Dermis microvascular lymphatic vessel endothelial cell (primary cell): ENCODE measurements around the gene LRRC1. TPM values are rescaled to one million over a fixed set of nuclear protein-coding genes. Genes with fewer than 3 reads are reported as not detected.

Source experiments
- DNase-seq, 2 donors: peaks; one replicate each; pipeline versions ENCODE4 v3.0.0 to v3.0.0-alpha.2; 2010; ENCODE audit warnings: low read depth in 2 of 2
- total RNA-seq: library from RNA; depleted of rRNA; stranded (reverse); fragments of >200 nt; gene quantifications from 2 replicates; pipeline ENCODE4 v1.2.1, GENCODE V29; 2014

LRRC1 gene
- total RNA-seq, 1 donor from 2014 or later, result 40.2 TPM

DNA sequence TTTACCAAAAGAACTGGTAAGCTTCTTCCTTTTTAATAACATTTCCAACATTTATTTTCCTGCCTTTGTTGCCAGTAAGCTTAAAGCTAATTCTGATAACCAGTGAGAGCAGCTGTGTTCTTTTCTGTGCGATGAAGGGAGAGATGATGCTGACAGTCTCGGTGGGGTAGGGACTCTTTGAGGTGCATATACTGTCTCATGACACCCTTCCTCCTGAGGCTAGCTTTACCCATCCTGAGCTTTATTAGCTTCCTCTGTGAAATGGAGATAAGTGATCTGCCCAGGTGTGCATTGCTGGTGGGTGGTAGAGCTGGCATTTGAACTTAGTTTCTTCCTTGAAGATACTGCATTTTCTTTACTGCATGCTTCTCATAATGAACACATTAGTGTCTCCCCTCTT lies 92.5 kb downstream of the LRRC1 start:
- DNase-seq, result no peak

GRCh38 chr6:53888931-53889330 lies 94.1 kb downstream of the LRRC1 start:
- no peak for DNase-seq

GRCh38 chr6:53889365-53889764 lies 94.6 kb downstream of the LRRC1 start:
- DNase-seq, result no peak

DNA sequence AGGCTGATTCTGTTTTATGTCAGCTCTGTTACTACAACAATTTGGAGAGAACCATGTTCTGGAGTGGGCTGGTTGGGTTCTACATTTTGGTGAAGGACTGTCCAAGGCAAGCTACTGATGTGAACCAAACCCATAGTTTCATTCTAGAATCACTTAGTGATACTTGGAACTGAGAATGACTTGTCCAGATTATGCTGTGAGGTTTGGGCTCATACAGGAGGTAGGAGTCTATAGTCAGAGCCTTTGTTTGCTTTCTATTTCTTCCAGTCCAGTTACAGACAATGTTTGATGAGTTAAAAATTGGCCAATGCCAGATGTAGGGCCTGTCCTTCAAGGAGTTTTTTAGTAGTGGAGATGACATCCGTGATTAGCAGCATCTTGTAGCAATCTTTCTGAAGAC lies 97.9 kb downstream of the LRRC1 start:
- no peak for DNase-seq

DNA sequence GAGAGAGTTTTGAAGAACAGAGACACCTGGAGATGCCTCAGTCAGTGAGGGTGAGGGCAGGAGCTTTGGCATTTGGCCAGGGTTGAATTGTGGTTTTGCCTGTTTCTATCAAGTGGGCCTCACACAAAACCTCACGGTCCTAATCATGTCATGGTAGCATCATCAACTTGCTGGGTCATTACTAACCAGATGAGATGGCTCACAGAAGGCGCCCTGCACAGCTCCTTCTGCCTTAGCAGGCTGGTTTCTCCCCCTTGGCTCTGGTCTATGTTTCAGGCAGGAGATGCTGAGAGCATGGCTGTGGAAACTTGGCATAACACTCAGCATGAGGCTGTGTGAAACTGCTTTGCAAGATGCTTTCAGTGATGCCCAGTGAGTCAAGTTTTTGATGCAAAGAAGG lies 99.3 kb downstream of the LRRC1 start:
- DNase-seq, result no peak

- peak in 1 of 2 donors; percentile 25 for DNase-seq
Observed at GRCh38 chr6:53896196-53896595, 101.4 kb downstream of the LRRC1 start.

DNA sequence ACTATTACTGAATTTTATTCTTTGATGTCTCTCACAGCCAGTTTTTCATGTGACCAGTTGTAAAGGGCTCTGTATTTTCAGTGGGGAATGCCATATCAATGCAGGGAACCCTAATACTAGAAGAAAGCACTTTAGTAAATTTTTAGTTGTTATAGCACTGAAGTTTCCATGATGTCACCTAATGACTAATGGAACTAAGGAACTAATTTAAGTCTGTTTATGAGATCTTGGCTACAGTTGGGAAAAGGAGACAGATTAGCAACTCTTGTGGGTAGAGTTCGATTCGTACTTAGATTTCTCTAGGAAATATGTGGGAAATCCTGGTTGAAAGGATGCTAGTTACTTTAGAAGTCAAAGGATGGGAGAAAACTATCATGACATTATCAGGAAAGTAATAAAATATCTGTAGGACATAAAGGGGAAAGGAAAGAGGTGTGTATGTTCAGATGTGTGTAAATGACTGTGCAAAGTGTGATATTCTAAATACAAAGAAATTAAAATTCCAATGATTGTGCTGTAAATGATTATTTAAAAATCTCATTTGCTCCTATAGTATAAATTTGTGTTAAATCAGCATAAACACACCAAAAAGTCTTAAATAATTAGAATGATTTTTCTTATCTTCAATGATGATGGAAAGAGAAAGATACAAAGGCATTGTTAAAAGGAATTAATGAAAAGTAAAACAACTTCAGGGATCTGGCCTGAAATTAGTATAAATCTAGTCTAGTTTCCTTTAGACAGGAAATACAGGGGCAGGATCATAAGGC lies 103.4 kb downstream of the LRRC1 start:
- peak in 1 of 2 donors; percentile 43 for DNase-seq

DNA sequence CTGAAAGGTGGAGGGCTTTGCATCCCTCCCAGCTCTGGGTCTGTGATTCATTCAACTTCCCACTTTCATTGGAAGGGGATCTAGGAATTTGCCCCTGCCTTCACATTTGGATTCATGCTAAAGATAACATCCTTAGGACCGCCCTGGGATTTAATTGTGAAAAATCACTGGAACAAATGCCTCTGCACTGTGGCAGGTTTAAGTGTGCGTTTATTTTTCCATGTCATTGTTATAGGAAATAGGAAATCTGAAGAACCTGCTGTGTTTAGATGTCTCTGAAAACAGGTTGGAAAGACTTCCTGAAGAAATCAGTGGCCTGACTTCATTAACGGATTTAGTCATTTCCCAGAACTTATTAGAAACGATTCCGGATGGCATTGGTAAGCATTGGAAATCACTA lies 104.7 kb downstream of the LRRC1 start:
- DNase-seq, result peak; percentile 53 to 94

DNA sequence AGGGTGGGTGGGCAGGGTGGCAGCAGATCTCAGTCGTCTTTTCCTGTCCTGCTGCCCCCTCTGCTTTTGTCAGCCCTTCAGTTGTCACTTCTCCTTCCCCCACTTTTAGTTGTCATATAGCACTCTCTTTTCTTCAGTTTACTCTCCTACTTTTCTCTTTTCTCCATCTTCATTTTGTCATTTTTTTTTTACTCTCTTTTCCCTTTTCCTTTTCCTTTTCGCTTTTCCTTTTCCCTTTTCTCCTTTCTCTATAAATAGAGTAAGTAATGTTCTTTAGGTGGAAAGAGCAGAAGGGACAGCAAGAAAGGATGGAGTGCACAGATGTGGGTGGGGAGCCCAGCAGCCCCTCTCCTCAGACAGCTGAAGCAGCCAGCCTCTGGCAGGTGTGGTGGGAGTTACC lies 108.6 kb downstream of the LRRC1 start:
- DNase-seq, result no peak

DNA sequence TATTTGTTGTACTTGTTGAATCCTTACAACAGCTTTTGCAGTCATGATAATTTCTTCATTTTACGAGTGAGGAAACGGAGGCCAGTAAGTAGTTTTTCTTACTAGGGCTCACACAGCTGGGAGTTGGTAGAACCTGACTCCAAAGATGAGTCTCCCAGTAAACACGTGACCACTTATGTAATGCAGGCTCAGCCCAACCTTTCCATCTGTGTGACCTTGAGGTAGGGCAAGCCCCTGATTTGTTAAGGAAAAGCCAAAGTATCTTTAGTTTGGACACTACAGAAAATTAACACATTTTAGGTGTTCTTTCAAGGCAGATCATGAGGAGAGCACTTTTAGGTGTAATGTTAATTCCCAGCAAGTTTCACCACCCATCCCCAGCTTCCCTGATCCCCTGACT lies 111.3 kb downstream of the LRRC1 start:
- no peak for DNase-seq

- no peak for DNase-seq
Observed at GRCh38 chr6:53906842-53907241, 112.0 kb downstream of the LRRC1 start.

DNA sequence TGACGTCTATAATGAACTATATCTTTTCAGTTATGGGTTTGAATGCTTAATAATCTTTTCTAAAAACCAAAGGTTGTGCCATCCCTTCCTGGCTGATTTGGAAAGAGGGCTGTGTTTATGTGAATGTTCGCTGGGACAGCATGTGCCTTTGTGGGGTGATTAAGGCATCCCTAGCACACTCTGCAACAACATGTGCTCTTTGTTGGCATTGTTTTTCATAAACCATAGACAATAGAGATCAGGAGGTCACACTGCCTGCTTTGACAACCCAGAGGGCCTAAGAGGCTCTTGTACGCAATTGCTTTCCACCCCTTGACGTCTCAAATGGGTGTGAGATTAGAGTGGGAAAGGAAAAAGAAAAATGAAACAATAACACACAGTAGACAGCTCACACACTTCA lies 116.0 kb downstream of the LRRC1 start:
- peak; percentile 97 to 99 for DNase-seq

GRCh38 chr6:53912661-53913060 lies 117.9 kb downstream of the LRRC1 start:
- DNase-seq, result no peak

DNA sequence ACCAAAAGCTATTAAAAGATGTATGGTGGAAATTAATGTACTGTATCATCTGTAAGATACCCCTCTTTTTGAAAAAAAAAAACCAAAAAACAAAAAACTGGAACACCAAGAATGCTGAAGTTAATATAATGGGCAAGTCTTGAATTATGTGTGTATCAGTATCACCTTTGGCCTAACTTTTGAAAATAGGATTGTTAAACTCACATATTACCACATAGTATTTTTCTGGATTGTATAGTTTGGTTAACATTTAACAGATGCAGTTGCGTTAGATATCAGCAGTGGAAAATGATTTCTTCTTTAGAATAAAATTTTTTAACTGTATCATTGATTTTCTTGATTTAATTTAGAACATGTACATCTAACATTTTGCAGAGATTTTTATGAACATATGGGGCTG lies 118.5 kb downstream of the LRRC1 start:
- DNase-seq, result no peak

- DNase-seq, result no peak
Observed at GRCh38 chr6:53915026-53915691, 120.4 kb downstream of the LRRC1 start.

DNA sequence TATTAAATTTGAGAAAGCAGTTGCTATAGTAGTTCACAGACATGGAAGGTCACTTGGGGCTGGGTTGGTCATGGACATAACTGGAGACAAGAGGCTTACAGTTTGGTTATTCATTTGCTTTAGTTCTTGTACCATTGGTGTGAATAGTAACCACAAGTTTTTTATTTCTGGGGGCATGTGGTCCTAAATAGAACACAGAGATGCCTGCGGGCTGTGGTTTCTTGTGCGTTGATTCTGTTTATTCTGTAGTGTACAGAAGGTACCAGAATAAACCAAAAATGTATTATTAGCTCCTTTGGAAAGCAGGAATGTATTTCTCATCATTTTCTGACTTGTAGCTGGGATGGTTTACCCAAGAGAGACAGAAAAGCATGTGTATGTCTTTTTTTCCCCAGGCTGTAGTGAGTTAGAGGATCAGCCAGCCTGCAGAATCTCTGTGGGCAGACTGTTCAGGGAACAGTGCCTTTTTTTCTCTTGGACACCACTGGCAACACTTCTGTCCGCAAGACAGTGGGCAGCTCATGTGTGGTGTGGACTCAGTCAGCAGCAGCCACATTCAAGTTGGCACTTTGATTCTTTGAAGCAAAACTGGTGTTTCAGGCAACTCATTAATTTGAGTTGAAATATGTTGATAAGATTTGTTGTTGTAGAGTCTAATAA lies 122.1 kb downstream of the LRRC1 start:
- DNase-seq, result no peak

GRCh38 chr6:53917464-53917842 lies 122.6 kb downstream of the LRRC1 start:
- no peak for DNase-seq

DNA sequence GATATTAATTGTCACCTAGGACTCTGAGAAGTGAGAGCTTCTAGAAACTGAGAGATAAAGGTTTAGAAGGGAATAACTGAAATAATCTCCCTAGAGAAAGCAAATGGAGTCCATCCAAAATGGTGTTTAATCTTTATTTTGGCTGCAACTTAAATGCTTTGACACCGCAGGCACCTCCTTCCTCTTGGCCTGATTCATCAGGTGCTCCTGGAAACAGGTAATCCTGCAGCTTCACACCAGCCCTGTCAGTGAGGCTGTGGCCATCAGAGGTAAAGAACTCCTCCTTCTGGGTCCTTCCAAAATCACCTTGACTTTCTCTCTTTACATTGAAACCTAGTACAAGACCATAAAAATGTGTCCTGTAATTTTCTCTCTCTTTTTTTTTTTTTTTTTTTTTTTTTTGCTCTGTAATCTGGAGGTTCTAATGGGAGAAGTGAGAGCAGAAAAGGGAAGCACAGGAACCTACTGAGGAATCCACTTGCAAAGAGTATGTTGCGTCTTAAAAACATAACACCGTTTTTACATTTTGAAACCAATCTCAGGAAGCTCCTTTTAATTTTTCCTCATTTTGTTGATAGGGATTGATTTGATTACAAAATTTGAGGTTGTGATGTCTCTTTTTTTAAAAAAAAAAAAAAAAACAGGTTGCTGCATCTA lies 124.2 kb downstream of the LRRC1 start:
- DNase-seq, result no peak

DNA sequence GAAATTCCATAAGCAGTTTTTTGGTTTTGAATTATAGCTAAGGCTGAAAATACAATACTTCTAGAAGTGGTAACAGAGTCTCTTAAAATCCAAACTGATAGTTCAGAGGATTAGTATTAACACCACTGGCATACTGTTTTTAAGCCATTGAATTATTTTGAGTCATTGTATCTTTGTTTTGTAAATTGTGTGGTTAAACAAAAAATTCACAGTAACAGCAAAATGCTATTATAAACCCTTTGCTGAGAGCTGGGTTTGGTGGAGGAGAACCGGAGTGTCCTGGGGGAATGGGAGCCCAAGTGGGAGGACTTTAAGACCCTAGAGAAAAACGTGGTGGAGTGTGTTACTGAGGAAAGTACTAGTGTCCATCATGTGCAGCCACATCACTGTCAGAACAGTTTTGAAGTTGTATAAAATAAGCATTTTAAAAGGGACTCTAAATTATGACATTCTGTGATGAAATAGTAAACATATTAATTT lies 125.1 kb downstream of the LRRC1 start:
- DNase-seq, result no peak

- DNase-seq, result no peak
Observed at GRCh38 chr6:53920881-53921280, 126.1 kb downstream of the LRRC1 start.

DNA sequence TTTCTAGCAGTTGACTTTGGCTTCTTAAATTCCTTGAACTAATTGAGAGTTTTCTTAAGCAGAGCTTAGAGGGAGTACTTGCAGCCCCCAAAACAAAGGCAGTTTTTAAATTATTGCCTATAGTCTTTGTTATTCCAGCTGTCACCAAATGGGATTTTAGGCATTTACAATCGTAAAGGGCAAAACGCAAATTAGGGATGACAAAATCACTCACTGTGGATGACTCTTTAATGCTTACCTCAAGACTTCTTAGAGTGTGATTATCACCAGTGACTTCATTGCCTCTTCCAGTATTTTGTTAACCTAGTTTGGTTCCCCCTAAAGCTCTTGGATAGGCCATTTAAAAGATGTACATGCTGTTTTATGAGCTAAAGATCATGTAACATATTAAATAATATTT lies 126.8 kb downstream of the LRRC1 start:
- no peak for DNase-seq

- no peak for DNase-seq
Observed at GRCh38 chr6:53922539-53922981, 127.8 kb downstream of the LRRC1 start.
